ENCODE measurements around the gene GMDS.

GMDS gene

GRCh38 chr6:1609041-1609647, 636.3 kb downstream of the GMDS start:
- peak in 2 of 4 experiments; percentile 19 to 36 for DNase-seq

GRCh38 chr6:1608222-1609040, 637.0 kb downstream of the GMDS start:
- DNase-seq: no peak

DNA sequence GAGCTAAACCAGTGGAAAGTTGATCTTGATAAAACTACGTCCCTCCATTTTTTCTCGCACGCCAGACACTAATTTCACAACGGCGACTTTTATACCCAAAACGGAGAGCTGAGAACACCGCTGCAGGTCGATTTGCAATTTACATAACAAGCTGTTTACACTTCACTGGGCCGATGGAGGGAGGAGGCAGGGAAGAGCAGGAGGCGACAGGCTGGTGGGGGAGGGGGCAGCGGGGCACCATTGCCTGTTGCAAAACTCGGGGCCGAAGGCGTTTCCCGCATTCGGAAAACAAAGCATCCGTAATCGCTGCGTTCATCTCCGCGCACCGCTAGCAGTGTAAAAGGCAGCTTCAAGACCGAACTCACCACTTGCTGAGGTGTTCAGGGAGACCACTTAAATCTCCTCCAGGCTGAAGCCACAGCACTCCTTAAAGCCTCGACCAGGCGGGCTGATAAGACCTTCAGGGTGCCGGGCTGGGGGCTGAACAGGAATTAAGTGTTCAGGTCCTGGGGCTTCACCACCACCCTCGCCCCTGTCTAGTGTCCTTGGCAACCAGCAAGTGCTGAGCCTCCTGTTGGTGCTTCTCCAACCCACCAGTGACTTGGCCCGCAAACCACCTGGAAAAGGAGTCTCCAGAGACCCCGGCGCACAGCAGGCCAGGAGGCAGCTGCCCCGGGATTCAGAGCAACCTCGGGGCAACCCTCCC, 637.7 kb downstream of the GMDS start:
- peak in 2 of 4 experiments; percentile 20 to 28 for DNase-seq

GRCh38 chr6:1606780-1607515, 638.5 kb downstream of the GMDS start:
- DNase-seq: no peak

GRCh38 chr6:1605893-1606779, 639.3 kb downstream of the GMDS start:
- DNase-seq: peak in 3 of 4 experiments; percentile 15 to 24 (median 20)

DNA sequence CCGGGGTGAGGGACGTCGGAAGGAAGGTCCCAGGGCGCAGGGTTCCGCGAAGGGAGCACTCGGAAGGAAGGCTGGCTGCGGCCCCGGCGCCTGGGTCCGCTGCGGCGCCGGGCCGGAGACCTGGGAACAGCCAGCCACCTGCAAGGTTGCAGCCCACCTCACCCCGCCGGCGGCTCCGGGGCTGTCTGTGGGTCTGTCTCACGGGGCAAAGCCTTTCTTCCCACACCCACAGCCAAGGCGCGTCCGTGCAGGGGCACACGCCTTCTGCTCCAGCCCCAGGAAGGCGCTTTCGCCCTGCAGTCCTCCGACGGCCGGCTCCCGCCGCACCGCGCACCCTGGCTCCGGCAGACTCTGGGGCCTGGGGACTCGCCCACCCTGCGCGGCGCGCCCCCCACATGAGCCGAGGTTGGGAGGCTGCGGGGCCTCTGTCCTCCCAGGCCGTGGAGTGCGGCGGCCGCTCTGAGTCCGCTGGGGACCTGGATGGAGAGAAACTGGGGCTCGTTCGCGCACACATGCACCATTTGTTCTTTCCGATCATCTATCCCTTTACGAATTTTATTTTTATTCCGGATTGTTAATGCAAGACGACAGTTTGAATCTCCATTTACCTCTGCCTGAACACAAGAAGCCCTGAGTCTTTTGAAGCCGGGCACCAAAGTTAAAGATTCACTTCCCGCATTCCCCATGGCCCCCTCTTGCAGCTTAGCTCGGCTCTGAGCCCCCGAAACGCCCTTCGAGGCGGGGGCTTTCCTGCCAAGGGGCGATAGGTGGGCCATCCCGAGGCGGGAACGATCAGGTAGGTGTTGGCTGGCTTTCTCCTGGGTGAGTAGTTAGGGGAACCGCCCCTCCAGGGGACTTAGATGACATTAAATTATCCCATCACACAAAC, 640.2 kb downstream of the GMDS start:
- peak in 2 of 4 experiments; percentile 47 to 52 for DNase-seq

GRCh38 chr6:1604158-1605003, 641.0 kb downstream of the GMDS start:
- peak; percentile 73 to 93 (median 90) for DNase-seq

GRCh38 chr6:1603708-1604107, 641.7 kb downstream of the GMDS start:
- DNase-seq: no peak

GRCh38 chr6:1602049-1602713, 643.2 kb downstream of the GMDS start:
- DNase-seq: no peak

DNA sequence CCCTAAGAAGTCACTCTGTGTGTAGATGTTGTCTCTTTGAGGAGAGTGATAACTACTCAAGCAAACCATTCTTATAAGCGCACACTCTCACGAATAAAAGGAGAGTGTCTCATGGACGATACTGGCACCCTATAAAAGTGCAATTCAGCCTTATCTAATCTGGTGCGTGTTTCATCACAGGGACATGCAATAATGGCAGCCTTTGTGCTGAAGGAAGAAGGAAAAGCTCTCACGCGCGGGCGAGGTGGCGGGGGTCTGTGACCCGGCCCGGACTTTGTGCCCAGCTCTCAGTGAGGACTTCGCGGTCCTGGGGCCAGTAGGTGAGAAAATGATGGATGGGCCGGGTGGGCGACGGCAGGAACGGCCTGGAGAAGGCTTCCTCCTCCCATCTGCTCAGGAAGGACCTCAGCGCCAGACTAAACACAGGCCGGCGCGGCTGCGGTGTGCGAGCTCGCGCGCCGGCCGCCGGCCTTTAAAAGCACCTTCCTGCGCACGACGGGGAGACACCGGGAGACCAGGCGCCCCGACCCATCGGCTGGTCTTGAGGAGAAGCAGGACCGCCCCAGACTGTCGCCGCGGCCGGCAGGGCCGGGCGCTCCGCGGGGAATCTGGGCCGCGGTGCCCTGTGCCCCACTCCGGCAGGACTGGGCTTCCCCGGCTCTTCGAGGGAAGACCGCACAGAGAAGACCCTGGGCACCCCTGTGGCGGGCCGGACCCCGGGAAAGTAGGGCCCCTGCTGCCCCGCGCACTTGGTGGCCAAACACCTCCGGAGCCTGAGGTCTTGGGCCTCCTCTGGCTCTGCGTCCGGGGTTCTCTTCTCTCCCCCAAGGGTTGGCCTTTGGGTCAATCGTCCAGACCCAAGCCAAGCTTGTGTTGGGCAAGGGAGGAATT, 644.0 kb downstream of the GMDS start:
- DNase-seq: no peak

DNA sequence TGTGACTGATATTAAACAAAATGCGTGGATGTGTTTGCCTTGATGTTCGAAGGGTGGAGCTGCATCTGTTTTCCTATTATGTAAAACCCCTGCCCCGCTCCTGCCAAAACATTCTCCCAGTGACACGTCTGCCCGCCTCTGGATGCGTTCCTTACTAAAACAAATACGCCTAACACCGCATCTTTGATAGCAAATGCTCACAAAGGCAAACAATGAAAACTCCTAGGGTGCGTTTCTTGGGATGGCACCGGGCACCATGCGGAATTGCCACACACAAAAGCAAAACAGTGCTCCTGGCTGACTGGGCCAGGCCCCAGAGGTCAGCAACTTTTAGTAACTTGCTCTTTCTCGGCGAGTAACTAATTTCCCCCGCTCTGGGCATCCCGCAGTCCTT, 644.6 kb downstream of the GMDS start:
- no peak for DNase-seq

- no peak for DNase-seq
Observed at GRCh38 chr6:1600063-1600763, 645.2 kb downstream of the GMDS start.

DNA sequence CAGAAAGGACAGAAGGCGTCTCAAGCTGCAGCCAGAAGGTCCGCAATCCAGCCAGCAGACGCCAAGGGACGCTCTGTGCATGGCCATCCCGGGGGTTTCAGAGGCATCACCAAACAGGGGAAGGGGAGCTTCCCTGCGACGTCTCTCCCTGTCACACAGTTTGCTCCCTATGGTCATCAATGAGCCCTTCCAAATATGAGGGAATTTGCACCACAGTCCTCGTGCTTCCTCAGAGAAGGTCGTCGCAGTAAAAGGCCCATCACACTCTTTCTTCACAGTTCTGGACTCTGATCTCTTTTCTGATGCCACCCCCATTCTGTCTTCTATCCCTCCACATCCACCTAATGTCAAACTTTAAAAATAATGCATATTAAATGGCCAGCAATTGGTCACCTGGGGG, 645.9 kb downstream of the GMDS start:
- DNase-seq: no peak

- no peak for DNase-seq
Observed at GRCh38 chr6:1598886-1599285, 646.5 kb downstream of the GMDS start.

DNA sequence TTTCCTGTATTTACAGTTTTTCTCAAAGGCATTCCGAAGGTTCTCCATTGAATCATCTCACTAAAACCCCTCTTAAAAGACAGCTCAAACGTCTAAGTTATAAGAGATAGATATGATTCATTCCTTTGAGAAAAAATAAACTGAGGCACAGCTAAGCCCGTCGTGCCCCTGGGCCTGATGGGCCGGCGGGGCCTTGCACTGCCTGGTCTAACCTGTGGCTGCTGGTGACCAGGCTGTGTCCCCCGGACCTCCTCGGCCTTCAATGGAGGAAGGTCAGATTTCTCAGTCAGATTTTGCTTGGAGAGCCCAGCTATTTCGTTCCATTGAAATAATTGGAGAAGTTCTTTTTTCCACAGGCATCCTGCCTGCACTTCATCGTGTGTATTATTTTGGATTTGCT, 647.0 kb downstream of the GMDS start:
- DNase-seq: no peak

GRCh38 chr6:1597924-1598323, 647.5 kb downstream of the GMDS start:
- DNase-seq: no peak

DNA sequence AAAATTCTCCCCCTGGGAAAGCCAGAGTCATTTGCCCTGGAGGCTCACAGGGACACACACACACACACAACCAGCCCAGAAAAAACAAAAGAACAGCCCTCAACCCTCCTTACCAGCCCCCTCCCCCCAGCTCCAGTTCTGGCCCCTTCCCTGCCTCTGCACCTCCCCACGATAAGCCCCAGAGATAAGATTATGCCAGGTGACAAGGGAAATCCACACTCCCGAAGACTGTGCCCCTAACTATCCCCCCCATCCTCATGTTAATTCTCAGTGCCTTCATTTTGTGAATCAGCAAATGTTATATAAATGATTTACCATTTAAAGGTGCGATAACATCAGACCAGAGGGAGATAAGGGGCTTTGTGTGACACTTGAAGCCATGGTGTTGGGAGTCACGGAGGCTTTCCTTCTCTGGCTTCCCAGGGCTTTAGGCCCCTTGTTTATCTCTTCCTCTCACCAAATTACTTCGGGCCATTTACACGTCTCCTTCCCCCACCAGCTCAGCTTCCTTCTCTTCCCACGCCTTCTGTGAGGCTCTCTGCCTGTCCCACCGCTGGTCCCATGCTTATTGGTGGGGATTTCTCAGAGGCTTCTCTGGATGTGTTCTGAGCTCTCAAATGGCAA, 648.2 kb downstream of the GMDS start:
- peak in 2 of 4 experiments; percentile 17 to 28 for DNase-seq

Data from suppressor macrophage (primary cell).